Prostate gland (tissue), 2 donors: ENCODE results near the gene VPS39. TPM values are rescaled to one million over a fixed set of nuclear protein-coding genes. Genes with fewer than 3 reads are reported as not detected.

Source experiments
- DNase-seq: peaks from one replicate; pipeline ENCODE4 v3.0.0-alpha.2; 2019; ENCODE audit warnings: low spot score
- H3K27ac ChIP-seq, 2 donors: fragments of 200-600 bp; sonication (generic); 2 replicates each; pipeline ENCODE4 v1.5.1; 2017 to 2019
- H3K27me3 ChIP-seq: fragments of 200-600 bp; sonication (generic); replicated peaks from 2 replicates; pipeline ENCODE4 v1.5.1; 2019; ENCODE audit not compliant: insufficient read depth
- H3K36me3 ChIP-seq, 2 donors: fragments of 200-600 bp; sonication (generic); 1 replicate in 1 of 2; 2 replicates in 1 of 2; pipeline versions ENCODE4 v1.5.1 to v1.8.1; 2017 to 2019
- H3K4me1 ChIP-seq: fragments of 200-600 bp; sonication (generic); replicated peaks from 2 replicates; pipeline ENCODE4 v1.5.1; 2019
- H3K4me3 ChIP-seq, 2 donors: fragments of 200-600 bp; sonication (generic); 2 replicates each; pipeline ENCODE4 v1.5.1; 2017 to 2019
- H3K9me3 ChIP-seq: fragments of 200-600 bp; sonication (generic); 2 replicates; pipeline ENCODE4 v1.5.1; 2017
- POLR2A ChIP-seq: fragments of 450-650 bp; IDR thresholded peaks from one replicate; pipeline ENCODE4 v1.6.1; 2016; ENCODE audit warnings: antibody characterized with exemption, mild to moderate bottlenecking
- POLR2AphosphoS5 ChIP-seq: sonication (generic); formaldehyde crosslinking; IDR thresholded peaks from one replicate; pipeline ENCODE4 v1.6.1; 2017; ENCODE audit warnings: antibody characterized with exemption
- WGBS: methylation state at CpG from one replicate; pipeline ENCODE4 v1.1.5; 2018; 5-methylcytosine and 5-hydroxymethylcytosine counted together
- intact Hi-C: fragments of 100-400 bp; cut with DNase I; formaldehyde crosslinking; loops from one replicate; pipeline ENCODE4 v1.14.2; 2022
- total RNA-seq, 2 donors: library from RNA; depleted of rRNA; stranded (reverse); fragments of >200 nt; gene quantifications; one replicate each; pipeline ENCODE4 v1.1.0, GENCODE V29; 2016
- TF ChIP-seq, protein P1 (sequence below), 4 experiments: fragments of 200-600 bp in 2 of 4; fragments of 450-650 bp in 2 of 4; sonication (generic) in 2 of 4; IDR thresholded peaks; 1 replicate in 3 of 4; 2 replicates in 1 of 4; pipeline ENCODE4 v1.5.1; 2016 to 2019; ENCODE audit warnings: antibody characterized with exemption in 4 of 4, mild to moderate bottlenecking in 2 of 4, moderate library complexity in 2 of 4

VPS39 gene
- total RNA-seq, 2 donors from 2014 or later, result 76.2 to 111 TPM

DNA sequence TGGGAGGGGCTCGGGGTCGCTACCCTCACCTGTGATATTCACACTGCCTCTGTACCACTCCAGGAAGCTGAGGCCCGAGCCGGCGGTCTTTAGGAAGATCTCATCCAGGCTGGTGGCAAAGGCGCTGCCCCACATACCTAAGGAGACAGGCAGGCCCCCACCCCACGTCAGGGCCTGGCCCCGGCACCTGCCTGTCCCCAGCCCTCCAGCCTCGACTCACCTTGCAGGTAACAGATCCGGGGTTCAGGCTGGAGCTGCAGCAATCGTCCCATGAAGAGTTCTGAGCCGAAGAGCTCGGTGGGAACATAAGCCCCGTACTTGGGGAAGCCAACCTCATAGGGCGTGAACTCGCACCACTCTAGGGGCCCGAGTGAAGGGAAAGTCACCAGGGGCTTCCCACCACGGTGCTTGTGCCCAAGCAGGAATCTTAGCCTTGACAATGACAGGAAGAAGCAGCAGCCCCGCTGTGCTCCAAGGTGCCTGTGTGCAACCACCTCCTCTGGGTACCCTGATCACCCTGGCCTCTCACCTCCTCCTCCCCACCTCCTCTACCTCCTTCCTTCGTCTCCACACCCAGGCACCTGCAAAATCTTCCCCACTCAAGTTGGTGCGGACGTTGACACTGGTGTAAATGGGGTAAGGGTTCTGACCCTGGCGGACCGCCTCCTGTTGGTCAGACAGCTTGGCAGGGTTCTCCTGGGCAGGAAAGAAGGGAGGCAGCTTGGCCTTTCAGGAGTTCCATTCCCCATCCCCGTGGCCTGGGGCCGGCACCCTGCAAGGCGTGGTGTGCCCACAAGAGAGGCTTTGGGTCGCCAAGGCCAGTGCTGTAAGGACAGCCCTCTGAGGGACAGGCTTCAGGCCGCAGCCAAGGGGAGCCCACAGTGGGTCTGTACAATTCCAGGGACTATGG, 62.3 kb downstream of the VPS39 start:
- H3K9me3 ChIP-seq, result no peaks in the 10 kb centered on the region
- H3K27ac ChIP-seq, result no peak overlapping the region
- intact Hi-C loops, result no loop called here
- H3K36me3 ChIP-seq, result no peaks in the 10 kb centered on the region
- DNase-seq, result no peak
- H3K4me3 ChIP-seq, result no peak overlapping the region
- no peaks in the 10 kb centered on the region for H3K27me3 ChIP-seq
- H3K4me1 ChIP-seq, result no peaks in the 10 kb centered on the region
- 84% methylated on average over 29 of the region's 29 CpGs for WGBS
- no peak for TF ChIP-seq POLR2A
- TF ChIP-seq, protein P1, sequence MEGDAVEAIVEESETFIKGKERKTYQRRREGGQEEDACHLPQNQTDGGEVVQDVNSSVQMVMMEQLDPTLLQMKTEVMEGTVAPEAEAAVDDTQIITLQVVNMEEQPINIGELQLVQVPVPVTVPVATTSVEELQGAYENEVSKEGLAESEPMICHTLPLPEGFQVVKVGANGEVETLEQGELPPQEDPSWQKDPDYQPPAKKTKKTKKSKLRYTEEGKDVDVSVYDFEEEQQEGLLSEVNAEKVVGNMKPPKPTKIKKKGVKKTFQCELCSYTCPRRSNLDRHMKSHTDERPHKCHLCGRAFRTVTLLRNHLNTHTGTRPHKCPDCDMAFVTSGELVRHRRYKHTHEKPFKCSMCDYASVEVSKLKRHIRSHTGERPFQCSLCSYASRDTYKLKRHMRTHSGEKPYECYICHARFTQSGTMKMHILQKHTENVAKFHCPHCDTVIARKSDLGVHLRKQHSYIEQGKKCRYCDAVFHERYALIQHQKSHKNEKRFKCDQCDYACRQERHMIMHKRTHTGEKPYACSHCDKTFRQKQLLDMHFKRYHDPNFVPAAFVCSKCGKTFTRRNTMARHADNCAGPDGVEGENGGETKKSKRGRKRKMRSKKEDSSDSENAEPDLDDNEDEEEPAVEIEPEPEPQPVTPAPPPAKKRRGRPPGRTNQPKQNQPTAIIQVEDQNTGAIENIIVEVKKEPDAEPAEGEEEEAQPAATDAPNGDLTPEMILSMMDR (IDR thresholded peaks at IDR 0.05), result no peak
- no peak for TF ChIP-seq POLR2AphosphoS5

DNA sequence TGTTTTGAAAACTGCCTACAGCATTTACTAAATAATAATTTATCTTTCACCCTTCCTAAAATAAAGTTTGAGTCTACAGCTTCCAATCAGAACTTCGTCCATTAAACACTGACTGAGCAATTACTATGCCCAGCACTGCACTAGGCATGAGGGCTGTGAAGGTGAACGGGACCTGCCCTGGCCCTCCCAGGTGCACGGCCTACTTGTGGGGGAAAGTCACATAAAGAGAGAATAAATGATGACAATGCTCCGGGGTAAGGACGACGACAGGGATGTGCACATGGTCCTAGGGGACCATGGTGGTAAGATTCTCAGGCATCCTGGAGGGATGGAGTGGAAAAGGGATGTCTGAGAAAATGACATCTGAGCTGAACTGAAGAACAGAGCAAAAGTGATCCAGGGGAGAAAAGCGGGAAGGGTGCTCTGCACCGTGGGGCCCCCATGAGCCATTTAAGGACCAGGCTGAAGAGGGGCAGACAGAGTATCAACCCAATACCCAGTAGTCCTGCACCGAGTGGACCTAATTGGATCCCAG, 63.2 kb downstream of the VPS39 start:
- no peak for DNase-seq
- Histone ChIP-seq H3K36me3 (no peaks in the 10 kb centered on the region), H3K27me3 (no peaks in the 10 kb centered on the region), H3K4me3 (no peak overlapping the region), H3K4me1 (no peaks in the 10 kb centered on the region), H3K27ac (no peak overlapping the region), H3K9me3 (no peaks in the 10 kb centered on the region)
- intact Hi-C loops, result no loop called here
- TF ChIP-seq POLR2AphosphoS5 (no peak), POLR2A (no peak)
- TF ChIP-seq, protein P1 (IDR thresholded peaks at IDR 0.05), result no peak
- 87% methylated on average over 9 of the region's 9 CpGs for whole genome bisulfite sequencing

DNA sequence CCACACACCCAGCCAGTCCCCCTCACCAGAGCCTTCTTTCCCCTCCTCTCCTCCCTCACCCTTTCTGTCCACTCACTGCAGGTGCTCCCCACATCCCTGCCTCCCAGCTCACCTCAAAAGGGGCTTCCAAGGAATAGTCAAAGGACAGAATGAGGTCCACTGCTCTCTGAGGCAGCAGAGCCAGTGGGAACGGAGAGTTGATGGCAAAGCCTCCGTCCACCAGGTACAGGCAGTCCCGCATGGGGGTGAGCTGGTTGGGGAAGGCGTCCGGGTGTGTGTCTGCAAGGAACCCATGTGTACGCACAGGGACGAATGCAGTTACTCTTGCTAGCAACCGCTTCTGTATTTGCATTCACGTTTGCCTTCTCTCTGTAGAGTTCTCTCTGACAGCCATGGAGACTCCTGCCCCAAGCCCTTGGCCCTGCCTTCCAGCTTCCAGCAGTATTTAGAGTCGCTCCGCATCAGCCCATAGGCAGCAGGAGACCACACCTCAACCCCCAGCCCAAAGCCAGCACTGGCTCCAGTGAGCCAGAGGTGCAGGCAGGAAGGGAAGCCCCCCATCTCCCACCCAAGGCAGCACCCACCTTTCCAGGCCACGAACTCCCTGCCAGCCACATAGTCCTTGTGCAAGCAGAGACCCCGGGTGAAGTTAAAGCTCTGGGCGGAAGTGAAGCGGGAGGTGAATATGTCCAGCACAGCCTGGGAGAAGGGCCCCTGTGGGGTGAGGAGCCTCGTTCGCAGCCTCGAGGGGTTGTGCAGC, 64.1 kb downstream of the VPS39 start:
- intact Hi-C loops, result no loop called here
- WGBS, result 86% methylated on average over 18 of the region's 18 CpGs
- Histone ChIP-seq H3K4me3 (no peak overlapping the region), H3K36me3 (no peaks in the 10 kb centered on the region), H3K27ac (no peak overlapping the region), H3K4me1 (no peaks in the 10 kb centered on the region), H3K9me3 (no peaks in the 10 kb centered on the region), H3K27me3 (no peaks in the 10 kb centered on the region)
- DNase-seq, result no peak
- TF ChIP-seq, protein P1 (IDR thresholded peaks at IDR 0.05), result no peak
- no peak for TF ChIP-seq POLR2A

DNA sequence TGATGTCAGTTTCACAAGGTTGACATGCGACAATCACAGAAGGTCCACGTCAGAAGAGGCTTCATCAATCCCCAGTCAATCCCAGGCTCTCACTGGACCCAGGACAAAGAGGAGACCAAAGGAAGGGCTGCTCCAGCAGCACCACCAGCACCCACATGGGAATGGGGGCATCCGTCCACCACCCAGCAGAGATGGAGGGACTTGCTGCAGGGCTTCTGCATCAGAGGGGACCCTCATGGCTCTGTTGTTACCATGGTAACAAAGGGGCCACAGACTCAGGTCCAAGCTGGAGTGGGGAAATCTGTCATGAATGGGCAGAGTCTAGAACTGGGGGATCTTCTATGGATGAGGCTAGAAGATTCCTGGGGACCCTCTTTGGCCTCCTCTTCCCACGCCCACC, 64.7 kb downstream of the VPS39 start:
- TF ChIP-seq POLR2AphosphoS5 (no peak), POLR2A (no peak)
- TF ChIP-seq, protein P1 (IDR thresholded peaks at IDR 0.05), result no peak
- Histone ChIP-seq H3K27ac (no peak overlapping the region), H3K4me1 (no peaks in the 10 kb centered on the region), H3K4me3 (no peak overlapping the region), H3K9me3 (no peaks in the 10 kb centered on the region), H3K27me3 (no peaks in the 10 kb centered on the region), H3K36me3 (no peaks in the 10 kb centered on the region)
- WGBS, result 92% methylated on average over 4 of the region's 4 CpGs
- intact Hi-C loops, result no loop called here
- DNase-seq, result no peak
